H1 (cell line): ENCODE results near the gene GPR180. TPM values are rescaled to one million over a fixed set of nuclear protein-coding genes. Genes with fewer than 3 reads are reported as not detected.
A peak's percentile ranks its signal among the peaks of the same experiment; 100 is the strongest.

Source experiments
- GTF2F1 ChIP-seq: IDR thresholded peaks from 2 replicates; pipeline ENCODE4 v1.6.1; 2012; ENCODE audit warnings: low read depth, low read length, improper control_type of control experiment, borderline replicate concordance
- KDM1A ChIP-seq: fragments of 200-600, 300-600 bp; sonication (generic); IDR thresholded peaks from 2 replicates; pipeline ENCODE4 v1.7.1; 2016; ENCODE audit warnings: mild to moderate bottlenecking, low read length, borderline replicate concordance
- RAD21 ChIP-seq, 2 experiments: IDR thresholded peaks in 1 of 2; conservative IDR thresholded peaks in 1 of 2; 2 replicates each; pipeline ENCODE4 v1.6.1; 2011; ENCODE audit warnings: low read depth in 2 of 2, low read length in 2 of 2, improper control_type of control experiment in 1 of 2, inconsistent platforms in 1 of 2, mild to moderate bottlenecking in 1 of 2, moderate library complexity in 1 of 2
- RBBP5 ChIP-seq: IDR thresholded peaks from 2 replicates; pipeline ENCODE4 v1.7.1; 2012; ENCODE audit warnings: low read depth, mild to moderate bottlenecking, inconsistent platforms, low read length, moderate library complexity, borderline replicate concordance
- SAP30 ChIP-seq: fragments of 300-600 bp; sonication (generic); IDR thresholded peaks from 2 replicates; pipeline ENCODE4 v1.7.1; 2012; ENCODE audit warnings: low read length, moderate library complexity, mild to moderate bottlenecking, inconsistent platforms; ENCODE audit not compliant: insufficient read depth, insufficient replicate concordance
- SUZ12 ChIP-seq: fragments of 200-600 bp; sonication (generic); IDR thresholded peaks from 2 replicates; pipeline ENCODE4 v1.6.1; 2012; ENCODE audit warnings: mild to moderate bottlenecking, inconsistent platforms, low read length, moderate library complexity, mixed read lengths
- polyA plus RNA-seq, 7 experiments: library from polyadenylated mRNA; depleted of rRNA in 3 of 7; stranded (reverse) in 5 of 7; unstranded in 2 of 7; fragments of >200 nt in 5 of 7; fragments of 200-250 nt in 2 of 7; gene quantifications; 1 replicate in 5 of 7; 2 replicates in 1 of 7; 4 replicates in 1 of 7; pipeline versions ENCODE4 v1.2.1 to v1.2.3, GENCODE V29; 2011 to 2013; ENCODE audit warnings: missing spikeins in 2 of 7, mixed read lengths in 2 of 7
- total RNA-seq: library from RNA; stranded (reverse); fragmentation: NEBNext Ultra II Directional; extraction: Animal tissue kit (Norgen Biotek cat#: 25700); gene quantifications from 2 replicates; pipeline ENCODE4 v1.2.1, GENCODE V29; 2021

The GPR180 gene
- total and polyA plus RNA-seq, 2 of the 8 experiments (the other 6 are each of a cell fraction or from before 2014, with no cell fraction given) = 1.8 to 4.8 TPM

GRCh38 chr13:94617389-94618000 is 15.8 kb downstream of the GPR180 start (continued):
- TF ChIP-seq RAD21 (IDR thresholded peaks at IDR 0.05 in 1 of 2, conservative IDR thresholded peaks at IDR 0.05 in 1 of 2; ENCODE audit: low read depth in 2 of 2, low read length in 2 of 2) (peak; percentile 72 to 74), GTF2F1 (no peak), RBBP5 (no peak), KDM1A (no peak), SUZ12 (no peak), SAP30 (no peak)
